Measurements from ENCODE around the gene STX1B. TPM values are rescaled to one million over a fixed set of nuclear protein-coding genes. Genes with fewer than 3 reads are reported as not detected.

STX1B gene
- total RNA-seq, 1 donor from 2014 or later, result 0.32 TPM

- ATAC-seq, result no peak
- Histone ChIP-seq H3K36me3 (peaks cover 92% of the 10 kb centered on the region), H3K27ac (no peak overlapping the region), H3K4me1 (no peaks in the 10 kb centered on the region), H3K27me3 (ENCODE audit: low read depth) (no peaks in the 10 kb centered on the region), H3K9me3 (no peaks in the 10 kb centered on the region), H3K4me3 (no peak overlapping the region)
- intact Hi-C loops (cut with DNase I), result no loop called here
- DNase-seq, result no peak
- TF ChIP-seq, protein P1, sequence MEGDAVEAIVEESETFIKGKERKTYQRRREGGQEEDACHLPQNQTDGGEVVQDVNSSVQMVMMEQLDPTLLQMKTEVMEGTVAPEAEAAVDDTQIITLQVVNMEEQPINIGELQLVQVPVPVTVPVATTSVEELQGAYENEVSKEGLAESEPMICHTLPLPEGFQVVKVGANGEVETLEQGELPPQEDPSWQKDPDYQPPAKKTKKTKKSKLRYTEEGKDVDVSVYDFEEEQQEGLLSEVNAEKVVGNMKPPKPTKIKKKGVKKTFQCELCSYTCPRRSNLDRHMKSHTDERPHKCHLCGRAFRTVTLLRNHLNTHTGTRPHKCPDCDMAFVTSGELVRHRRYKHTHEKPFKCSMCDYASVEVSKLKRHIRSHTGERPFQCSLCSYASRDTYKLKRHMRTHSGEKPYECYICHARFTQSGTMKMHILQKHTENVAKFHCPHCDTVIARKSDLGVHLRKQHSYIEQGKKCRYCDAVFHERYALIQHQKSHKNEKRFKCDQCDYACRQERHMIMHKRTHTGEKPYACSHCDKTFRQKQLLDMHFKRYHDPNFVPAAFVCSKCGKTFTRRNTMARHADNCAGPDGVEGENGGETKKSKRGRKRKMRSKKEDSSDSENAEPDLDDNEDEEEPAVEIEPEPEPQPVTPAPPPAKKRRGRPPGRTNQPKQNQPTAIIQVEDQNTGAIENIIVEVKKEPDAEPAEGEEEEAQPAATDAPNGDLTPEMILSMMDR (IDR thresholded peaks at IDR 0.05), result no peak
These were observed 30.4 kb downstream of the STX1B start for GRCh38 chr16:30980023-30980371.

DNA sequence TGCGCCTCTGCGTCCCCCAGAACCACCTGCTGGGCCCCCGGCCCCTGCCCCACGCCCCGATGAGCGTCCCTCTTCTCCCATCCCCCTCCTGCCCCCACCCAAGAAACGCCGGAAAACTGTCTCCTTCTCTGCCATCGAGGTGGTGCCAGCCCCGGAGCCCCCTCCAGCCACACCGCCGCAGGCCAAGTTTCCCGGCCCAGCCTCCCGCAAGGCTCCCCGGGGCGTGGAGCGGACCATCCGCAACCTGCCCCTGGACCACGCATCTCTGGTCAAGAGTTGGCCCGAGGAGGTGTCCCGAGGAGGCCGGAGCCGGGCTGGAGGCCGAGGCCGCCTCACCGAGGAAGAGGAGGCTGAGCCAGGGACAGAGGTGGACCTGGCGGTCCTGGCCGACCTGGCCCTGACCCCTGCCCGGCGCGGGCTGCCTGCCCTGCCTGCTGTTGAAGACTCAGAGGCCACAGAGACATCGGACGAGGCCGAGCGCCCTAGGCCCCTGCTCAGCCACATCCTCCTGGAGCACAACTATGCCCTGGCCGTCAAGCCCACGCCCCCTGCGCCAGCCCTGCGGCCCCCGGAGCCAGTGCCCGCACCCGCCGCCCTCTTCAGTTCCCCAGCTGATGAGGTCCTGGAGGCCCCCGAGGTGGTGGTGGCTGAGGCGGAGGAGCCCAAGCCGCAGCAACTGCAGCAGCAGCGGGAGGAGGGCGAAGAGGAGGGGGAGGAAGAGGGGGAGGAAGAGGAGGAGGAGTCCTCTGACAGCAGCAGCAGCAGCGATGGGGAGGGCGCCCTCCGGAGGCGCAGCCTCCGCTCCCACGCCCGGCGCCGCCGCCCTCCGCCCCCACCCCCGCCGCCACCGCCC, 31.0 kb downstream of the STX1B start:
- no peaks in the 10 kb centered on the region for H3K9me3 ChIP-seq
- H3K4me1 ChIP-seq, result no peaks in the 10 kb centered on the region
- H3K36me3 ChIP-seq, result peaks cover 98% of the 10 kb centered on the region
- intact Hi-C loops (cut with DNase I), result no loop called here
- DNase-seq (no peak), ATAC-seq (no peak)
- TF ChIP-seq, protein P1 (IDR thresholded peaks at IDR 0.05), result no peak
- H3K27me3 ChIP-seq (ENCODE audit: low read depth), result no peaks in the 10 kb centered on the region
- no peak overlapping the region for H3K4me3 ChIP-seq
- H3K27ac ChIP-seq, result no peak overlapping the region

DNA sequence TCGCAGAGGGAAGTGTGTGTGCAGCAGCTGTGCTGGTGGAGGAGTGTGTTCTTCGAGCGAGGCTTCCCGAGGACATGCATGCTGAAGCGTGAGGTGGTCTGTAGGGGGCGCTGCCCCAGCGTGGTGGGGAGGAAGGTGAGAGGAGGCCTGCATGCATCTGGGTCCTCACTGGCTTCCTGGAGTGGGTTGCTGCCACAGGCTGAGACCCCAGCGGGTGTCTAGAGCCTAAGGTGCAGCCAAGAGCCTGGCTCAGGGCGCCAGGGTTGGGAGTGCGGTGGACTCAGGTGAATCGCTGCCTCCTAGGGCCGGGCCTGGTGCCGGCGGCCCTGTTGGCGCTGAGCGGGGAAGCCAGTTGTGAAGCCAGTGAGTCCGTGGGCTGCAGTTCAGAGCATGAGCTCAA, 32.9 kb downstream of the STX1B start:
- no peaks in the 10 kb centered on the region for H3K4me1 ChIP-seq
- TF ChIP-seq, protein P1 (IDR thresholded peaks at IDR 0.05), result no peak
- no peak for ATAC-seq
- intact Hi-C loops (cut with DNase I), result no loop called here
- H3K36me3 ChIP-seq, result peaks cover 100% of the 10 kb centered on the region
- H3K9me3 ChIP-seq, result no peaks in the 10 kb centered on the region
- H3K27me3 ChIP-seq (ENCODE audit: low read depth), result no peaks in the 10 kb centered on the region
- DNase-seq, result no peak
- H3K4me3 ChIP-seq, result no peak overlapping the region
- no peak overlapping the region for H3K27ac ChIP-seq

DNA sequence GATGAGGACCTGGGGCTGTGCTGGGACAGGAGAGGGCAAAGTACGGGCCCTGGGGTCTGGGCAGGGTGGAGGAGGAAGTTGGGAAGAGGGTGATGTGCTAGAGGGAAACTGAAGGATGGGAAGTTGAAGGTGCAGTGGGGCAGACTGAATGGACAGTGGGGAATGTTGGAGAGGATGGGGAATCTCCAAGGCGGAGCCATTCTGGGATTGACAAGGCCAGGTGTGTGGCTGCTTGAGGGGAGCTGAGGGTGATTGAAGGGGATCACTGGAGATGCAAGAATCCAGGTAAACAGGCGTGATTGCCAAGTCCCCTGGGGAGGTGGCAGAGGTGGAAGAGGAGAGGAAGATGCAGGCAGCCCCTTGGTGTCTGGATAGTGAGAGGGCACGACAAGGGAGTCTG, 34.0 kb downstream of the STX1B start:
- intact Hi-C loops (cut with DNase I), result no loop called here
- ATAC-seq (no peak), DNase-seq (no peak)
- H3K9me3 ChIP-seq, result no peaks in the 10 kb centered on the region
- H3K27ac ChIP-seq, result no peak overlapping the region
- no peaks in the 10 kb centered on the region for H3K27me3 ChIP-seq (ENCODE audit: low read depth)
- H3K4me1 ChIP-seq, result no peaks in the 10 kb centered on the region
- TF ChIP-seq, protein P1 (IDR thresholded peaks at IDR 0.05), result no peak
- peaks cover 100% of the 10 kb centered on the region for H3K36me3 ChIP-seq
- H3K4me3 ChIP-seq, result no peak overlapping the region

DNA sequence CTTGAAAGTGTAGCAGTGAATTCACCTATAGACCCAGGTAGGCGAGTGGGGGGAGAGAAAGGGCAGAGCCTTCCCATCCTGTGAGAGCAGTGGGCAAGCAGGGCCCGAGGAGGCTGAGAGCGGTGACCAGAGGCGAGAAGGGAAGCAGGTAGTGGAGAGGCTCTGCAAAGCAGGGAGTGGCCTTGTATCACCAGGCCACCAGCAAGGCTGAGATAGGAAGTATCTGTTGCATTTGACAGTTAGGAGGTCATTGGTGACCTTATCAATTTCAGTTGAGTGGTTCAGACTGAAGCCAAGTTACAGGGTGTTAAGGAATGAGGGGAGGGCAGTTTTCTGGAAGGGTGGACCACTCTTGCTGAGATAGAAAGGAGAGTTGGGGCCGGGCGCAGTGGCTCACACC, 36.1 kb downstream of the STX1B start:
- Histone ChIP-seq H3K4me3 (no peak overlapping the region), H3K27ac (no peak overlapping the region), H3K27me3 (ENCODE audit: low read depth) (no peaks in the 10 kb centered on the region), H3K4me1 (no peaks in the 10 kb centered on the region), H3K9me3 (no peaks in the 10 kb centered on the region), H3K36me3 (peaks cover 100% of the 10 kb centered on the region)
- no peak for ATAC-seq
- TF ChIP-seq, protein P1 (IDR thresholded peaks at IDR 0.05), result no peak
- intact Hi-C loops (cut with DNase I), result no loop called here
- DNase-seq, result no peak

All from lower lobe of right lung (tissue), 2 donors.